ENCODE measurements around the gene PREX1.

Gene PREX1

DNA sequence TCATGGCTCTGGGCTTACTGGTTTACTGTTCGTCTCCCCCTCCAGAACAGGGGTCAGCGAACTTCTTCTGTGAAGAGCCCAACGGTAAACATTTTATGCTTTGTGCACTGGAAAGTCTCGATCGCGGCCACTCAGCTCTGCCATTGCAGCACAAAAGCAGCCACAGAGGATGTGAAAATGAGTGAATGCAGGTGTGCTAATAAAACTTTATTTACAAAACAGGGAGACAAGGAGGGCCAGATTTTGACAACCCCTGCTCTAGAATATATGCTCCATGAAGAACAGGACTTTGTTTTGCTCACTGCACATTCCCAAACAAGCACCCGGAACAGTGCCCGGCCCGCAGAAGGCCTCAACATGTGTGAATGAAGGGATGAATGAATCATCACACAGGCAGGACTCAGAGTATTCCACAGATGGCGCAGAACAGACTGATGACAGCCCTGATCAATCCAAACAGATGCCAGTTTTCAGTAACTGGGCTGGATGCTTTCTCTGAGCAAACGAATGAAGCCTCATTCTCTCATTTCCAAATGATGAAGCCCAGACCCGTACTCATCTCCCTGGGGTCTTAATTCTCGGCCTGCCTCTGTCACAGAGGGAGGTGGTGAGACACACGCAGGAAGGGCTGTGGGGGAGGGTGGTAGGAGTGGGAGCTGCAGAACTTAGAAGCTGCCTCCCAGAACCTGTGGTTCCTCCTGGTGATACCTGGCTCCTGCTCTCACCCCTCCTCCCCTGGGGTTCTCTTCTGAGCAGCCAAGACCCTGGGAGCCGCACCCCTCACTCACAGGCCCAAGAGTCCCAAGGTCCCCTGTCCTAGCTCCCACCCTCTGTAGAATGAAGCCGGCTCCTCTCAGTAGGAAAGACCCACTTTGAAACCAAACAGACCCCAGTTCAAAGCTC is 196.4 kb downstream of the PREX1 start:
- Mint-ChIP-seq H3K4me3 (no peak overlapping the region), H3K36me3 (ENCODE audit: low read depth) (peaks cover 100% of the 10 kb centered on the region), H3K9me3 (no peaks in the 10 kb centered on the region), H3K27ac (no peak overlapping the region), H3K4me1 (ENCODE audit: low read depth) (peaks cover 50% of the 10 kb centered on the region), H3K27me3 (no peaks in the 10 kb centered on the region)
- intact Hi-C loops (cut with micrococcal nuclease), result no loop called here

DNA sequence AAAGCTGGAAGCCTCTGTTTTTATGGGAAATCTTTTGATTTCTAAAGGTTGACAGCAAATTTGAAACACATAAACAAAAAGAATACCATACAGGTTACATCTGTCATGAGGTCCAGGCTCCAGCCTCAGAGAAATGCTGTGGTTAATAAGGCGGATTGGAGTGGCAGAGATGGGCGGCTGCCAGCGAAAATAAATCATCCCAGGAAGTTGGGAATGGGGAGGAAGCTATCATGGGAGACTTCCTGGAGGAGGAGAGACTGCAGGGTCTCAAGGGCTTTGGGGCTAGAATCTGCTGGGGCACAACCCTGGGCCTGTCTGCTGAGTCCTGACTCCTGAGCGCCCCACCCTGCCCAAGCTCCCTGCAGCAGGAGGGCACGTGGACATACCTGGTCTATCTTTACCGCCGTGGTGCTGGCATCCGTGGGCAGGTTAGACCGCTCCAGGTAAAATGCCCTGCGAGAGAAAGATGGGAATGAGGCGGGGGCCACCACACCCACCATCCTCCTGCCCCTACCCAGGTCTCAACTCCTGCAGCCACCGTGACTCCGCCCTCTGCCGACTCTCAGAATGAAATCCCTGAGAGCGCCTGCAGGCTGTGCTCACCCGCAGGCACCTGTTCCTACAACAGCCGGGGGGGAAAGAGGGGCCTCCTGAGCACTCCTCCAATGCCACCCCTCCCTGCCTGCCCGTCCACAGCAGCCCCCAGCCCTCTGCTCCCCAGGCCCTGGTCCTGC is 197.3 kb downstream of the PREX1 start:
- Mint-ChIP-seq H3K27me3 (no peaks in the 10 kb centered on the region), H3K9me3 (no peaks in the 10 kb centered on the region), H3K4me1 (ENCODE audit: low read depth) (peaks cover 43% of the 10 kb centered on the region), H3K36me3 (ENCODE audit: low read depth) (peaks cover 100% of the 10 kb centered on the region), H3K27ac (no peak overlapping the region), H3K4me3 (no peak overlapping the region)
- intact Hi-C loops (cut with micrococcal nuclease), result no loop called here

DNA sequence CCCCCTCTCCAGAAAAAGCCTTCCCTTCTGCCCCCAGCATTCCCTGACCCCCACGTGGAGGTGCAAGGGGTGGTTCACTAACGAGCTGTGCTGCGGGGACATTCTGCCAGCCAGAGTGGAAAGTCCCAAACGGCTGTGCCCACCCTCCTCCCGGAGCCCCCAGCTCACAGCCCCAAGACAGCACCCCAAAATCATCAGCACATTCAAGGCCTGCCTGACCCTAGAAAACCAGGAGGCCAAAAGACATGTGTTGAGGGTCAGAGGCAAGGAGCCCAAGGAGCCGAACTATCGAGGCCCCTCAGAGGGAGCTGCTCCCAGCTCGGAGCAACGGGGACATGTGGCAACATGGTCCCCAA is 197.9 kb downstream of the PREX1 start:
- Mint-ChIP-seq H3K27me3 (no peaks in the 10 kb centered on the region), H3K4me1 (ENCODE audit: low read depth) (peaks cover 37% of the 10 kb centered on the region), H3K9me3 (no peaks in the 10 kb centered on the region), H3K27ac (no peak overlapping the region), H3K4me3 (no peak overlapping the region), H3K36me3 (ENCODE audit: low read depth) (peaks cover 100% of the 10 kb centered on the region)
- intact Hi-C loops (cut with micrococcal nuclease), result no loop called here

DNA sequence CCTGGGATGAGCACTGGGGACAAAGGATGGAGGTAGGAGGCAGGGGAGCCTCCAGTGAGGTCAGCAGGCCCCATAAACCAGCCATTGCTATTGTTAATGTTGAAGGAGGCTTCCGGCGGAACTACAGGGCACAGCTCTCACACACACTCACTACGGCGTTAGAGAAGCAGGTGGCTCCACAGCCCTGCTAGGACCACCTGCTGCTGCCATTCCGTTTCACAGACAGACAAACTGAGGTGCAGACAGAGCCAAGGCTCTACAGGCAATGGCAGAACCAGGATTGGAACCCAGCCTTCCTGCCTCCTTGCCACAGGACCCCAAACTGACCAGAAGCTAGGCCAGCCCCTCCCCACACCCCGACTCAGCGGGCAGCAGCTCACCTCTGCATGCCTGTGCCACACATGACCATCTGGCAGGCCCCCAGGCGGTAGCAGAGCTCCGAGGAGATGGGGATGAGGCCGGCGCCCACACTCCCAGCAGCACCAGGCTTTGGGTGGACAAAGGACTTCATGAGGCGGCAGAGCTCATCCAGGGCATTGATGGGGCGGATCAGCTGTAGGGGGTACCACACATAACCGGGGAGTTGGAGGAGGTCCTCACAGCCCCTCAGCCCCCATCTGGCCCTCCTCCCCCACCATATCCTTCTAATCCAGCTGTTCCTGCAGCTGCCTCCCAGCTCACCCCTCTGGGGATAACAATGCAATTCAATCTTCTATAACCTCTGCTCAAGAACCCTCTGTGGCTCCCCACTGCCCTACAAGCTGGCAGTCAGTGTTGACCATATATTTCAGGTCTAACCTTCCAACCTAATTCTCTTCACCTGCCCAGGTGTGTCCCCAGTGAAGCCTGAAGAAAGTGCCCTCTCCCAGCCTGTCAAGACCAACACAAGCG is 198.5 kb downstream of the PREX1 start:
- no peaks in the 10 kb centered on the region for H3K9me3 Mint-ChIP-seq
- no peak overlapping the region for H3K4me3 Mint-ChIP-seq
- peaks cover 100% of the 10 kb centered on the region for H3K36me3 Mint-ChIP-seq (ENCODE audit: low read depth)
- peaks cover 37% of the 10 kb centered on the region for H3K4me1 Mint-ChIP-seq (ENCODE audit: low read depth)
- H3K27ac Mint-ChIP-seq, result peak overlapping the region; percentile 29
- H3K27me3 Mint-ChIP-seq, result no peaks in the 10 kb centered on the region
- intact Hi-C loops (cut with micrococcal nuclease), result no loop called here

DNA sequence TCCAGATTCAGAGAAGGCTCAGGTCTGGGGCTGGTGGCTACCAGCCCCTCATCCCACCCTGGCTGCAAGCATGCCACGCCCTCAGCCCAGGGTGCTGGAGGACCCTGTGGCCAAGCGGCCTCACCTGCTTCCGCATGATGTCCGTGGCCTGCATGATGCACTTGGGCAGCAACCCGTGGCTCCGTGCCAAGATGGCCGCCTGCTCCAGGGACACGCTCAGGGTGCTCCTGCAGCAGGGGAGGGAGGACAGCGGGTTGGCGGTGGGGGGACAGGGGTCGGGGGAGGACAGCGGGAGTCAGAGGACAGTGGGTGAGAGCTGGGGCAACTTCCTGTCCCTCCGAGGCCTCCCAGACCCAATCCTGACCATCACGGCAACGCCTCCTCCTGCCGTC is 200.1 kb downstream of the PREX1 start:
- peaks cover 100% of the 10 kb centered on the region for H3K36me3 Mint-ChIP-seq (ENCODE audit: low read depth)
- H3K27me3 Mint-ChIP-seq, result no peaks in the 10 kb centered on the region
- intact Hi-C loops (cut with micrococcal nuclease), result no loop called here
- no peak overlapping the region for H3K4me3 Mint-ChIP-seq
- H3K9me3 Mint-ChIP-seq, result no peaks in the 10 kb centered on the region
- H3K27ac Mint-ChIP-seq, result no peak overlapping the region
- peaks cover 41% of the 10 kb centered on the region for H3K4me1 Mint-ChIP-seq (ENCODE audit: low read depth)

DNA sequence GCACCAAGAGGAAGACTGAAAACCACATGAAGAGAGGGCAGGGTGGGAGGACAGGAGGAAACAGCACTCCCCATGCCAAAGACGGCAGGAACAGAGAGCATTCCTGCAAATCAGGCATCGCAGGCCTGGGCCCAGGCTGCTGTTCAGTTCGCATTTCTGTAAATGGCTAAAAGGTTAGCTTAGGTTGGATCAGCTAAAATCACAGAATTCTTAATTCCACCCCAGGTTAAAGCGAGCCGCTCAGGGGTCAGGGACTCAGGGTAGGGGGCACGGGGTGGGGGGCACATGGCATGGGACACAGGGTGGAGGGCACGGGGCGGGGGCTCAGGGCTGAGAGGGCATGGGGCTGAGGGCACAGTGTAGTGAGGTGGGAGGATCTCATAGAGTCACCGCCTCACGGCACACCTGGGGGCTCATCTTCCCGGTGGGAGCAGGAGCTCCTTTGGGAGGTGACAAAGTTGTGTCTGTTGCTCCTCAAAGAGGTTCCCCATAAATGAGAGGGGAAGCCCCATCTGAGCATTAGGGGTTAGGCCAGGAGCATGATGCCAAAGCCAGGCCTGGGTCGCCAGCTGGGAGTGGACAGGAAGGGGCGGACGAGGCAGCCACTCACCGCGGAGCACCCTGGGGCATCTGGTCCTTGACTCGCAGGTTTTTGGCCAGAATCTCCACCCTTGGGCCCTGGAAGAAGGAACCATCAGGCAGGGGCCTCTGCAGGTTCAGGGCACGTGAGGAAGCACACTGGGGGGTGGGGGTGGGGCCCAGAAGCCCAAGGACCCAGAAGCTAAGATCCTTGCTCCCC is 200.7 kb downstream of the PREX1 start:
- intact Hi-C loops (cut with micrococcal nuclease), result no loop called here
- Mint-ChIP-seq H3K4me3 (no peak overlapping the region), H3K4me1 (ENCODE audit: low read depth) (peaks cover 46% of the 10 kb centered on the region), H3K36me3 (ENCODE audit: low read depth) (peaks cover 96% of the 10 kb centered on the region), H3K9me3 (no peaks in the 10 kb centered on the region), H3K27ac (peak overlapping the region; percentile 11), H3K27me3 (no peaks in the 10 kb centered on the region)

DNA sequence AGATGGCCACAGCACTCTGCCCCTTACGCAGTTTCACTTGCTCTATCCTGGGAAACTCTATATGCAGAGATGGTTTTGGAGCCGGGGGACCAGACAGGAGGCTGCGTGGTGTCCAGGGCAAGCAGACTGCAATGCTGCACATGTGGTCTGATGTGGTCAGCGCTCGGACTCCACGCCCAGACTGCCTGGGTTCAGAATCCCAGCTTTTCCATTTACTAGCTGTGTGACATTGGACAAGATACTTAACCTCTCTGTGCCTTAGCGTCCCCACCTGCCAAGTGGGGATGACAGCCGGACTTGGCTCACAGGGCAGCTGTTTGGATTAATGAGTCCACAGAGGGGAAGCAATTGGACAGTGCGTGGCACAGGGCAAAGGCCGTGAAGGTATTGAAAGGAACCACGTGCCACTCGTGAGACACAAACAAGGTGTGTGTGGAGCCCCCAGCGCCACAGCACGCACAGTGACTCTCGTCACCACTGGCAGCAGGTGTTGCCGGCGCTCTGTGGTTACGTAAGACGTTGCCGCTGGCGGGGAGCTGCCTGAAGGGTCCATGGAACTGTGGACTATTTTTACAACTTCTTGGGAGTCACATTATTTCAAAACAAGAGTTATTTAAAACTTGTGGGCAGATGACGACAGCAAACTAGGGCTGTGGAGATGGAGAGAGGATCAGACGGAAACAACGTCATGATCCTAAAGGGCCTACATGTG is 201.4 kb downstream of the PREX1 start:
- Mint-ChIP-seq H3K27me3 (no peaks in the 10 kb centered on the region), H3K36me3 (ENCODE audit: low read depth) (peaks cover 89% of the 10 kb centered on the region), H3K4me3 (no peak overlapping the region)

DNA sequence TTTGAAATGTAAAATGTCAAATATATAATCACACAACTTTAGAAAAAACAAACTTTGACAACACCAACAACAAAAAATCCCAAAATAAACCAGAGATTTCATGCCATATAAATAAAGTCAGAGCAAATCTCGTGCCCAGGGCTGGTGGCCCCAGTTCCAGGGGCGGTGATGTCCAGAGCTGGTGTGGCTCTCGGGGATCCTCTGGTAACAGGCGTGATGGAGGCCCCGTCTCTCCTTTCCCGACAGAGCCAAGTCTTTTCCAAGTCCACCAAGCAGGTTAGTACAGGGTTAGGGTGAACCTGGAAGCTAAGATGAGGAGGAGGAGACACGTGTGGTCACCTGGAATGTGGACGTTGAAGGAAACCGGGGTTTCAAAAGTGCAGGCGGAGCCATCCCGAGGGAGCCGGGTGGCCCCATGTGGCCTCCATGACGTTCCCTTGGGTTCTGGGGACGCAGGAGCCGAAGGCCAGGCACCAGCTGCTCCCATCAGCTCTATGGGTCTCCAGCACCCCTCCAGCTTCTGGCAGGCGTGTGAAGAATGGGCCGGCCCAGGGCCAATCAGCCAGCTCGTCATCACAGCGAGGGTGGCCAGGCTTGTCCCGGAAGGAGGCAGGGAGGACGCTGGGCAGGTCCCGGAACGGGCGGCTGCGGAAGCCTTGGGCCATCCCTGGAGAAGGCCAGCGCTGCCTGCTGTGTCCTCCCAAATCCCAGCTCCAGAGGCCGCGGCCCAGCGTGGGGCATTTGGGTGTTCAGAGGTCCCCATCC is 202.5 kb downstream of the PREX1 start:
- H3K4me3 Mint-ChIP-seq, result no peak overlapping the region
- H3K9me3 Mint-ChIP-seq, result no peaks in the 10 kb centered on the region
- H3K36me3 Mint-ChIP-seq (ENCODE audit: low read depth), result peaks cover 78% of the 10 kb centered on the region
- H3K27me3 Mint-ChIP-seq, result peaks cover 3% of the 10 kb centered on the region
- H3K4me1 Mint-ChIP-seq (ENCODE audit: low read depth), result peaks cover 61% of the 10 kb centered on the region
- intact Hi-C loops (cut with micrococcal nuclease), result no loop called here
- H3K27ac Mint-ChIP-seq, result no peak overlapping the region

More for the DNA sequence above, 201.4 kb downstream of the PREX1 start:
- Mint-ChIP-seq H3K9me3 (no peaks in the 10 kb centered on the region), H3K27ac (peak overlapping the region; percentile 11), H3K4me1 (ENCODE audit: low read depth) (peaks cover 51% of the 10 kb centered on the region)
- intact Hi-C loops (cut with micrococcal nuclease), result no loop called here

DNA sequence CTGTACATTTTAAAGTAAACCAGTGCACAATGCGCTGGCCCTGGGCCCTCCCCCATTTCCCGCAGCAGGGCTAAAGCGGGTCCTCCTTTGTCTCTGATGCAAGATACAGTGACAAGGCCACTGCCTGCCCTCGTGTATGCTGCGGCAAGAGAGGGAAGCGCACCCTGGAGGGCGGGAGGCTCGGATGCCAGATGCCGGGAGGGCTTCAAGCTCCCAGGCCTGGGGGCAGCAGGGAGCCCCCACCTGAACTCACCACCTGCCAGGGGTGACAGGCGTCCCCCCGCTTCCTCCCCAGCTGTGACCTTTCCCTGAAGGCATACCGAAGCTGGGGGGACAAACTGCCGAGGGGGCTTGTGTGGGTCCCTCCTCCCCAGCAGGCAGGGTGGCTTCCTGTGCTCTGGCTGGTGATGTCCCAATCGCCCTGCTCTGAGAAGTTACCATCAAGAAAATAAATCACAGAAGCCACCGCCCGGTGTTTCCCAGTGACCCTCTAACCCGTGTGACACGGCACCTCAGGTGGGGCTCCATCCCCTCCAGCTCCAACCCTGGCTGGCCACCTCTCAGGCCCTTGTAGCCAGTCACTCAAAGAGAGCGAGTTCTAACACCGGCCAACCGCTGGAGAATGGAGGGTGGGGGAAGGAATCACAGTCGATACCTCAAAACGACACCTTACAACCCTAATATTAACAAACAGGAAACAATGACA is 203.3 kb downstream of the PREX1 start:
- no peaks in the 10 kb centered on the region for H3K9me3 Mint-ChIP-seq
- H3K36me3 Mint-ChIP-seq (ENCODE audit: low read depth), result peaks cover 70% of the 10 kb centered on the region
- H3K27ac Mint-ChIP-seq, result no peak overlapping the region
- no peak overlapping the region for H3K4me3 Mint-ChIP-seq
- peaks cover 6% of the 10 kb centered on the region for H3K27me3 Mint-ChIP-seq
- intact Hi-C loops (cut with micrococcal nuclease), result loop anchor here (5.0 kb wide), 2 partner anchors 947 to 962 kb away; no protein-coding TSS in a partner anchor
- peaks cover 61% of the 10 kb centered on the region for H3K4me1 Mint-ChIP-seq (ENCODE audit: low read depth)

DNA sequence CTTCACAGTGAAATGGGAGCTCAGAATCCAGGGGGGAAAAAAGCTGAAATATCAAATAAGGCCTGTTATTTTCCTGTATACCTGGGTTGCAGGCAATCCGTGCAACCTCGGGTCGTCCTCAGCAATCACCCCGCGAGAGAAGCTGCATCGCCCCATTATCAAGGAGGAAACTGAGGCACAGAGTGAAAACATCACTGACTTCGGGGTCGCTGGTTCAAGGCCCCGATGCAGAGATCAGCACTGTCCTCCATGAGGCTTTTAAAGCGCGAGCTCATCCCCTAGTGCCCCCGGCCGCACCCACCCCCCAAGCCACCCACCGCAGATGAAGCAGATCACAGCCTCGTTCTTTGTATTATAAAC is 203.9 kb downstream of the PREX1 start:
- Mint-ChIP-seq H3K27ac (no peak overlapping the region), H3K4me1 (ENCODE audit: low read depth) (peaks cover 55% of the 10 kb centered on the region), H3K27me3 (peaks cover 8% of the 10 kb centered on the region), H3K4me3 (no peak overlapping the region), H3K36me3 (ENCODE audit: low read depth) (peaks cover 64% of the 10 kb centered on the region), H3K9me3 (no peaks in the 10 kb centered on the region)
- intact Hi-C loops (cut with micrococcal nuclease), result loop anchor here (5.0 kb wide), 2 partner anchors 947 to 962 kb away; no protein-coding TSS in a partner anchor

DNA sequence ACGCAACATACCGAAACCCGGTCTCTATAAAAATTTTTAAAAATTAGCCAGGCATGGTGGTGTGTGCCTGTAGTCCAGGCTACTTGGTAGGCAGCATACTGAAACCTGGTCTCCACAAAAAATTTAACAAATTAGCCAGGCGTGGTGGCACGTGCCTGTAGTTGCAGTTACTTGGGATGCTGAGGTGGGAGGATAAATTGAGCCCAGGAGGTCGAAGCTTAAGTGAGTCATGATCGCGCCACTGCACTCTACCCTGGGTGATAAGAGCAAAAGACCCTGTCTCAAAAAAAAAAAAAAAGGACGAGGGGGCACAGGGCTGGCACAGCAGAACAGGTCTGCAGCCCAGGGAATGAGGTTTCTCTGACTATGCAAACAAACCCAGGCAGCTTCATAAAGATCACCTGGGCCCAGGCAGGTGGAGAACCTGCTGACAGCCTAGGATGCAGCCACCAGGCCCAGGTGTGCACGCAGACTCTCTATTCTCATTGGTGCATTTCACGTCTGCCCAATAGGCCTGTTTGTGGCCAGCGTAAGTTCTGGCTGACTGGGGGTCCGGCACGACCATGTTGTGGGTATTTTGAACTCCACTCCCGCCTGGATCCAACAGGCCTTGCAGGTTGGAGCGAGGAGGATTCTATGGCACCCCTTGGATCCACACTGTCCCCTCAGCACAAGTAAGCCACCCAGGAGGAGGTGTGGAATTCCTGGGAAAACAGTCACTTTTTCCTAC is 204.5 kb downstream of the PREX1 start:
- Mint-ChIP-seq H3K4me1 (ENCODE audit: low read depth) (peaks cover 50% of the 10 kb centered on the region), H3K4me3 (no peak overlapping the region), H3K27ac (peak overlapping the region; percentile 33), H3K27me3 (peaks cover 8% of the 10 kb centered on the region), H3K36me3 (ENCODE audit: low read depth) (peaks cover 58% of the 10 kb centered on the region), H3K9me3 (no peaks in the 10 kb centered on the region)
- intact Hi-C loops (cut with micrococcal nuclease), result loop anchor here (5.0 kb wide), 2 partner anchors 946 to 961 kb away; no protein-coding TSS in a partner anchor
